NCI-H82 treated with DMSO at 0.1 percent for 48 hours (cell line): Measurements from ENCODE around the gene HDHD3.

Source experiments
- DNase-seq: peaks from one replicate; lab custom pipeline; 2025; ENCODE audit not compliant: unreplicated experiment; lab: John Stamatoyannopoulos, UW

HDHD3 gene

DNA sequence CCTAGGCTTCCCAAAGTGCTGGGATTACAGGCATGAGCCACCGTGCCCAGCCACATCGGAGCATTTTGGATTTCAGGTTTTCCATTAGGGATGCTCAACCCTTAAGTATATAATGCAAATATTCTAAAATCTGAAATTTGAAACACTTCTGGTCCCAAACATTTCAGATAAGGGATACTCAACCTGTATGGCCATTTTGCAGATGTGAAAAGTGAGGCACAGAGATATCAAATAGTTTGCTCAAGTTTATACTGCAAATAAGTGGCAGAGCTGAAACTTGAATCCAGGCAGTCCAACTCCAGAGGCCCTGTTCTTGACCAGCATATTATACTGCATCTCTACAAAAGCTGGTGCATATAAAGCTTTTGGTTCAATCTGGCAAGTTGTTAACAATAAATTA lies 39.1 kb downstream of the HDHD3 start:
- no peak for DNase-seq

DNA sequence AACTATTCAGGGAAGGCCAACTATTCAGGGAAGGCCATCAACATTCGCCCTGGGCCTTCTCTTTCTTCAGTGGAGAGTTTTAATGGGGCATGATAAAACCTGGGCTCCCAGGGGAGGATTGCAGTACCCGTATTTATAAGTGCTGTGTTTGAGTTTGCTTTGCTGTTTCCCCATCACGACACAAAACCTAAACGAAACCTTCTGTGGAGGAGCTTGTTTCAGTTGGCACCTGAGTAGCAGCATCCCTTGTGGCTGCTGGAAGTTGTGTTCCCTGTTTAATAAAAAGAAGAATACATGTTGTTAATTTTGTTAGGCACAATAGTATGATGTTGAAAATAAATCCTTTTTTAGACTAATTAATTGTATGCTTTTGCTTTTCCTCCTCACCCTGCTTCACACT lies 45.0 kb downstream of the HDHD3 start:
- DNase-seq = no peak

GRCh38 chr9:113328045-113328782 lies 48.6 kb downstream of the HDHD3 start:
- no peak for DNase-seq

DNA sequence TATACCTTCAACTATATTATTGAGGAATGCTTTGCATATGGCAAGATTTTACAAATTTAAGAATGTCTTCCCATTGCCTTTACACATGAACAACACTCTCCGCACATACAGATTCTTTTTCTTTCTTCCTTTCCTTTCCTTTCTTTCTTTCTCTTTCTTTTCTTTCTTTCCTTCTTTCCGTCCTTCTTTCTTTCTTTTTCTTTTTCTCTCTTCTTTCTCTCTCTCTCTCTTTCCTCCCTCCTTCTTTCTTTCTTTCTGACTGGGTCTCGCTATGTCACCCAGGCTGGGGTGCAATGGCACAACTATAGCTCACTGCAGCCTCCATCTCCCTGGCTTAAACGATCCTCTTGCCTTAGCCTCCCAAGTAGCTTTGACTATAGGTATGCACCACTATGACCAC lies 50.6 kb downstream of the HDHD3 start:
- no peak for DNase-seq
